Muscle of back (tissue), 11 donors: ENCODE data around the gene MMAA. TPM values are rescaled to one million over a fixed set of nuclear protein-coding genes. Genes with fewer than 3 reads are reported as not detected.

Experiments used
- DNase-seq, 3 donors: peaks; one replicate each; pipeline versions ENCODE4 v3.0.0 to v3.0.0-alpha.2; 2013
- polyA plus RNA-seq, 10 donors: library from polyadenylated mRNA; unstranded; fragments of 120-200 nt; gene quantifications; one replicate each; pipeline ENCODE4 v1.2.1, GENCODE V29; 2013; ENCODE audit not compliant: insufficient read length in 10 of 10

Gene MMAA
- polyA plus RNA-seq, 10 donors: 5.9 to 8.8 (median 6.5) TPM

GRCh38 chr4:145698507-145698906 lies 79.3 kb downstream of the MMAA start:
- DNase-seq: no peak

- no peak for DNase-seq
Measured at GRCh38 chr4:145703850-145704497, 84.8 kb downstream of the MMAA start.

- DNase-seq: no peak
Measured at GRCh38 chr4:145709336-145709735, 90.2 kb downstream of the MMAA start.

Other genes starting within 250 kb of the MMAA start
- 100 to 1,000 TPM in 1 of 10 donors, 10 to 100 TPM in 9; 61.2 to 101 (median 72.7) TPM for gene SMAD1, start 137.5 kb upstream of the MMAA start, polyA plus RNA-seq
- gene C4orf51, start 60.8 kb downstream of the MMAA start, polyA plus RNA-seq: not detected